ENCODE measurements around the gene ARHGAP22. TPM values are rescaled to one million over a fixed set of nuclear protein-coding genes. Genes with fewer than 3 reads are reported as not detected.

Gene ARHGAP22
- total and polyA plus RNA-seq, 2 of the 4 experiments (the other 2 are of a cell fraction): 28.3 to 30.2 TPM

DNA sequence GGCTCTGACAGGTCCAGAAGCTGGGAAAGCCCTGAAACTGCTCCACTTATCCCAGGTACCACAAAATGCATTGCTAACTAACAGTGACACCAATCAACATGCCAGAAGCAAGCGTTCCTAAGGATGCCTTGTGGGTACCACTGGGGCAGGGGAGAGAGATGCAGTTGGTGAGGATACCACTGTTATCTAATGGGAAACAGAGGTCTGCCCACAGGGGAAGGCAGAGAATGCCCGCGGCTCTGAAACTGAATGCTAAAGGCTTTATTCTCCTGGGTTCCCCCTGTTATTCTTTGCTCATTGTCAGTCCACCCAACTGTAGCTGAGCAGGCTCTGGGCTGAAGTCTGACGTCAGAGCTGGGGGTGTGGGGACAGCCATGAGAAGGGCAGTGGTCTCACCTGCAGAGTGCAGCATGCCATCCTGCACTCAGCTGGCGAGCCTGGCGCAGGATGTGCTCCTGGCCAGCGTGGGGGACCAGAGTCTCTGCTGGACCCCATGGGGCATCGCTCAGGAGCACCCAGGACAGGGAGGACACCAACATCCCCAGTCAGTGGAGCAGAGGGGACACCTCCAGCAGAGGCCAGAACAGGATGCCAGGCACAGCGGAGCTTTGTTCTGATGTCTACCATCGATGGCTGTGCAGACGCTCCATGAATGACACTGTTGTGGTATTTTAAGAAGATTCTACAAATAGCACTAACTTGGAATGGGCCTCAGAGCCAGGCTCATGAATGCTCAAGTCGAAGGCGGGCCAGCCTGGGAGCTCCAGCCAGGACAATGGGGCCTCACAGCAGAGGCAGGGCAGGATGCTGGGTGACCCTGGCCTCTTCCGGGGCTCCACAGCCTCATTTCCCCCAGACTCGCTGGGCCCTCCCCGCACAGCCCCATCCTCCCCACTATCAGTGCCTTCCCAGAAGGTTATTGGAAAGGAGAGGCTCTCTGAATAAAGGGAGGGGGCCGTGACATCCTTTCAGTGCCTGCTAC lies 95.8 kb downstream of the ARHGAP22 start (continued):
- TF ChIP-seq, protein P1, sequence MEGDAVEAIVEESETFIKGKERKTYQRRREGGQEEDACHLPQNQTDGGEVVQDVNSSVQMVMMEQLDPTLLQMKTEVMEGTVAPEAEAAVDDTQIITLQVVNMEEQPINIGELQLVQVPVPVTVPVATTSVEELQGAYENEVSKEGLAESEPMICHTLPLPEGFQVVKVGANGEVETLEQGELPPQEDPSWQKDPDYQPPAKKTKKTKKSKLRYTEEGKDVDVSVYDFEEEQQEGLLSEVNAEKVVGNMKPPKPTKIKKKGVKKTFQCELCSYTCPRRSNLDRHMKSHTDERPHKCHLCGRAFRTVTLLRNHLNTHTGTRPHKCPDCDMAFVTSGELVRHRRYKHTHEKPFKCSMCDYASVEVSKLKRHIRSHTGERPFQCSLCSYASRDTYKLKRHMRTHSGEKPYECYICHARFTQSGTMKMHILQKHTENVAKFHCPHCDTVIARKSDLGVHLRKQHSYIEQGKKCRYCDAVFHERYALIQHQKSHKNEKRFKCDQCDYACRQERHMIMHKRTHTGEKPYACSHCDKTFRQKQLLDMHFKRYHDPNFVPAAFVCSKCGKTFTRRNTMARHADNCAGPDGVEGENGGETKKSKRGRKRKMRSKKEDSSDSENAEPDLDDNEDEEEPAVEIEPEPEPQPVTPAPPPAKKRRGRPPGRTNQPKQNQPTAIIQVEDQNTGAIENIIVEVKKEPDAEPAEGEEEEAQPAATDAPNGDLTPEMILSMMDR (conservative IDR thresholded peaks at IDR 0.05; ENCODE audit: low read depth, low read length): no peak
- no peak for TF ChIP-seq SMC3 (IDR thresholded peaks at IDR 0.05; ENCODE audit: low read depth, low read length)

Measured in IMR-90 (cell line).